Stimulated activated CD4-positive, alpha-beta T cell treated with anti-CD3 and anti-CD28 coated beads, TNF-alpha, amount 100 ng/mL, for 24 hours (primary cell): ENCODE measurements around the gene CIAO3.
A peak's percentile ranks its signal among the peaks of the same experiment; 100 is the strongest.
"Not testable (repeated sequence)": the region's sequence is repeated elsewhere in the genome, so short reads cannot be mapped to it uniquely, and the experiment has no call there.

ENCODE experiments used
- DNase-seq, 3 experiments: peaks; one replicate each; pipeline ENCODE4 v3.0.0-alpha.2; 2020; ENCODE audit warnings: low read depth in 3 of 3

The CIAO3 gene

GRCh38 chr16:760545-761343 is 19.9 kb upstream of the CIAO3 start, which contains the start of gene MSLN:
TSS of gene MSLN (plus strand) at chr16:760734. CDS start at chr16:762681, 1,947 bp downstream.
- no peak for DNase-seq

GRCh38 chr16:760065-760464 is 19.3 kb upstream of the CIAO3 start:
- DNase-seq = no peak

- no peak for DNase-seq
Observed at GRCh38 chr16:759110-759910, 18.5 kb upstream of the CIAO3 start.

GRCh38 chr16:756428-756827 is 15.6 kb upstream of the CIAO3 start:
- no peak for DNase-seq

- DNase-seq = no peak
Observed at GRCh38 chr16:754656-755055, 13.9 kb upstream of the CIAO3 start.

GRCh38 chr16:754121-754607 is 13.4 kb upstream of the CIAO3 start:
- not testable (repeated sequence) for DNase-seq

- DNase-seq = no peak
Observed at GRCh38 chr16:752007-752312, 11.2 kb upstream of the CIAO3 start.

- DNase-seq = no peak
Observed at GRCh38 chr16:751152-752006, 10.6 kb upstream of the CIAO3 start.

- no peak for DNase-seq
Observed at GRCh38 chr16:750485-750884, 9.7 kb upstream of the CIAO3 start.

- no peak for DNase-seq
Observed at GRCh38 chr16:749010-749409, 8.2 kb upstream of the CIAO3 start.

GRCh38 chr16:747978-748746 is 7.4 kb upstream of the CIAO3 start:
- DNase-seq = no peak

GRCh38 chr16:746637-747036 is 5.8 kb upstream of the CIAO3 start:
- DNase-seq = no peak

- DNase-seq = peak in 1 of 3 experiments; percentile 28
Observed at GRCh38 chr16:745739-746138, 4.9 kb upstream of the CIAO3 start.

- DNase-seq = no peak
Observed at GRCh38 chr16:743794-744500, 3.1 kb upstream of the CIAO3 start.

GRCh38 chr16:742894-743293 is 2.1 kb upstream of the CIAO3 start:
- DNase-seq = not testable (repeated sequence)

GRCh38 chr16:741986-742629 is 1.3 kb upstream of the CIAO3 start:
- DNase-seq = no peak

- DNase-seq = no peak
Observed at GRCh38 chr16:740459-740763, 386 bp downstream of the CIAO3 start.

GRCh38 chr16:739560-740458 is 988 bp downstream of the CIAO3 start:
- no peak for DNase-seq

- no peak for DNase-seq
Observed at GRCh38 chr16:736936-737481, 3.8 kb downstream of the CIAO3 start.
